ENCODE measurements around the gene ABHD17A.

Gene ABHD17A

GRCh38 chr19:1852581-1853128 lies 32.6 kb downstream of the ABHD17A start:
- no peak for DNase-seq

GRCh38 chr19:1851654-1852580 lies 33.4 kb downstream of the ABHD17A start:
- no peak for DNase-seq

- no peak for DNase-seq
These were observed 34.3 kb downstream of the ABHD17A start for GRCh38 chr19:1850809-1851653.

DNA sequence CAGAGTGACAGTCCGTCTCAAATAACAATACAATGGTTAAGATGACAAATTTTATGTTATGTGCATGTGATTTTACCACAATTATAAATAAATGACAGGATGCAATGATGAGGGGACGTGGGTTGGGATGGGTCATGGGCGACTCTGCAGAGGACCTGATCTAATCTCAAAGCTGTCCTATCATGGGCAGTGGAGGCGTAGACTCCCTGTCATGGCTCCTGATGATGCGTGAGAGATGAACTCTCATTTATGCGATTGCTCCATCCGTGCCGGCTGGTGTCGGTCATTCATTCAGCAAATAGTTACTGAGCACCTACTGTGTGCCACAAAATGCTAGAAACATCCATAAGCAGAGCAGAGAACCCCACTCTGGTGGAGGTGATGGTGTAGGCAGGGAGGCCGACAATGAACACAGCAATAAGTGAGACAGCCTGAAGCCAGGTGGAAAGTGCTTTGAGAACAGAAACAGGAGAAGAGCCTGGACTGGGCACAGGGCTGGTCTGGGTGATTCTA lies 35.4 kb downstream of the ABHD17A start:
- DNase-seq, result no peak

- DNase-seq, result no peak
These were observed 36.2 kb downstream of the ABHD17A start for GRCh38 chr19:1849132-1849474.

DNA sequence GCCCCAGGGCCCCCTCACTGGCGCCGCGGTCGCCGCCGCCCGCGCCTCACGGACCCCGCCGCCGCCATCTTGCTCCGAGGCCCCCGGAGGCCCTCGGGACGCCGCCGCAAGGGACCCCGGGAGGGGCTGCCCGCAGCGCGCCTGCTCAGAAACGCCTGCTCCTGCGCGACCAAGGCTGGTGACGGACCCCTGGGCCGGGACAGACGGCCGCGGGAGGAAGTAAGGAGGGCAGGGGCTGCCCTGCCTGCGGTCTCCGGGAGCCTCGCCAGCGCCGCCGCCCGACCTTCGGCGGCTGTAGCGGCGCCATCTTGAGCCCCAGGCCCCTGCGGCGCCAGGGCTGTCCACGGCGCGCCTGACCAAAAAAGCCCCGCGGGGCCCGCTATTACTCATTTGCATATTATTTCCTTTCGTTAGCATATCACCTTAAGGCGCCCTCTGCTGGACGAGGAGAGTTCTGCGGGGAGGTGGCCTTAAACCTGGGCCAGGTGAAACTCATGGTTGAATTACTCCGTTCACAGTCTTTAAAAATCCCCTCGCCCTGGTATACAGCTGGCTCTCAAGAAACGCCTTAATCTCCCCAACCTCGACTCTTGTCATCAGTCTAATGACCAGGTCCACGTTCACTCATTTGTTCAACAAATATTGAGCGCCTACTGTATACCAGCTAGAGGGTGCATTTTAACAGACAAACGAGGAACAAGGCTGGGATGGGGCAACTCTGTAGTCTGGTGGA lies 36.7 kb downstream of the ABHD17A start, which contains the start of gene REXO1:
TSS of gene REXO1 (minus strand) at position 85 of the 733 bp plus-strand sequence. CDS start 125 bp downstream, outside the sequence.
- DNase-seq, result peak; percentile 91

GRCh38 chr19:1847684-1848398 lies 37.5 kb downstream of the ABHD17A start:
- no peak for DNase-seq

DNA sequence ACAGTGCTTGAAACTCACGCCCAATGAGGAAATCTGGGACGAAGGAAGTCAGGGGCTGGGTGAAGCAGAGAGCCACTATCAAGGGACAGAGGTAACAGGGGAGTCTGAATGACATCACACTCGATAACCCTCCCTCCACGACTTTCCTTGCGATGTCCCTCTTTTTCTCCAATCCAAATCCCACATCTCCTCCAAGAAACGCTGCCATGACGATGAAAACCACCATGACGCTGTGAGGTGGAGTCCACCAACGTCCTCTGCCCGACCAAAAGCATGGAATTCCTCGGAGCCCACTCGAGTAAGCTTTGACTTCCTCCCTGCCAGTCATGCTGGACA lies 38.0 kb downstream of the ABHD17A start:
- no peak for DNase-seq

GRCh38 chr19:1846517-1847204 lies 38.6 kb downstream of the ABHD17A start:
- DNase-seq, result no peak

DNA sequence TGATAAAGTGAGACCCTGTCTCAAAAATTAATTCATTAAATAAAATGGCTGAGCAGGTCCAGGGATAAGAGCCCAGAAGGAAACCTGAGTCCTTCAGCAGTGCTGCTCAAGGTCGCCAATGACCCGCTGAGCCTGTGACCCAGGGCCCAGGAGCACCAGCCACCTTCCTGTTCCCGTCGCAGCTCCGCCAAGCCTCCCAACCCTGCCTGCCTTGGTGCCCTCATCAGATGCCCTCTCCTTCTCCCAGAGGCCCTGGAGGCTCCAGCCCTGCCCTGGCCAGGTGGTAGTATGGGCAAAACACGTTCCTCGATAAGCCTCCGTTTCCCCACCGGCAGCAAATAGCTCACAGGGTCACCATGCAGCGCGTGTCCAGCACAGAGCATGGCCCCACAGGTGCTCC lies 39.7 kb downstream of the ABHD17A start:
- no peak for DNase-seq

DNA sequence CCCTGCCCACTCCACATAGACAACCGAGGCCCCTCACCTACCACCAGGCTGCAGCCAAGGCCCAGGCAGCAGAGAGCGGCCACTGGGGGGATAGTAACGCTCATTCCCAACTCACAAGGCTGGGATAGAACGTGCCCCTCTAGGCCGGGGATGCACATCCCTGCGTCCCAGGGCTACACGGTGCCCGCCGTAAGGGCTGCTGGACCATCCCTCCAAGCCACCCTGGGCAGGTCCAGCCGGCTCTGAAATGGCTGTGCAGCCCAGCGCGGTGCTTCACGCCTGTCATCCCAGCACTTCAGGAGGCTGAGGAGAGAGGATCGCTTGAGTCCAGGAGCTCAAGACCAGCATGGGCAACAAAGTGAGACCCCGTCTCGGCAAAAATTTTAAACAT lies 40.2 kb downstream of the ABHD17A start:
- no peak for DNase-seq

GRCh38 chr19:1844513-1845124 lies 40.7 kb downstream of the ABHD17A start:
- DNase-seq, result no peak

DNA sequence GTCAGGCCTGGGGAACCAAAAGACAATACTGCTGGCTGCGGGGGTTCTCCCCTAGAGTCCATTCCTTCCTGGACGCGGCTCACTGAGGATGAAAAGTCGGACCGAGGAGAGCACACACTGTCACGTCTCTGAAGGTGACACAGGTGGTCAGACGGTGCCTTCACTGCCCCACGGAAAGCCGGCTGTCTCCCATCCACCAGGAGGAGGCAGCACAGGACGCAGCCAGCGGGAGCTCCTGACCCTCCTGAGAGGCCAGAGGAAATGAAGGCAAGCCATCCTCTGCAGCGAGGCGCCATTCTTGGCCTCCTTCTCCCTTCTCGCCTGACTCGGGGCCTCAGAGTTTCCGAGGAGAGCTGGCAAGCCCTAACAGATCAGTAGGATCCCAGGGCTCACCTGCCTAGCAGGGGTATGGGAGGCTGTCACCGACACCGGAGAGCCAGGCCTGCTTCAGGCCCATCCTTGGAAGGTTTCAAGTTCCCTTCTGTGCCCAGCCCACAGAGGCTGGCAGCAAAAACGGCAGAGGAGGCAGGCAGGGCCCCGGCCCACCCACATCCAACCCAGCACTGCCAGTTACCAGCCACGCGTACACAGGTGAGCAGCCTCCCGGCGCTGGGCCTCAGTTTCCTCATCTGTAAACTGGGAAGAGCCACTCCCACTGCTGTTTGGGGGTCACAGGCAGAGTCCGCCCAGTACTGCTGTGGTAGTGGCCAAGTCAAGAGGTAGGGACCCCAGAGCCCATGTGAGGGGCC lies 41.5 kb downstream of the ABHD17A start:
- no peak for DNase-seq

DNA sequence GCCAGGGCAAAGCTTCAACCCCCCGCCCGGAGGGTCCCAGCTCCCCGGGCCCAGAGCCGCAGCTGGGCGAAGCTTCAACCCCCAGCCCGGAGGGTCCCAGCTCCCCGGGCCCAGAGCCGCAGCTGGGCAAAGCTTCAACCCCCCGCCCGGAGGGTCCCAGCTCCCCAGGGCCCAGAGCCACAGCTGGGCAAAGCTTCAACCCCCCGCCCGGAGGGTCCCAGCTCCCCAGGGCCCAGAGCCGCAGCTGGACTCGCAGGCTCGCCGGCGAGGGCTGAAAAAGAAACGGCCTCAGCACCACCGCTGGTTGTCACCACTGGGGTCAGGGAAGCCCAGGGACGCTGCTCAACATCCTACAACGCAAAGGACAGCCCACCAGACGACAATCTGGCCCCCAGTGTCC lies 42.2 kb downstream of the ABHD17A start:
- no peak for DNase-seq

DNA sequence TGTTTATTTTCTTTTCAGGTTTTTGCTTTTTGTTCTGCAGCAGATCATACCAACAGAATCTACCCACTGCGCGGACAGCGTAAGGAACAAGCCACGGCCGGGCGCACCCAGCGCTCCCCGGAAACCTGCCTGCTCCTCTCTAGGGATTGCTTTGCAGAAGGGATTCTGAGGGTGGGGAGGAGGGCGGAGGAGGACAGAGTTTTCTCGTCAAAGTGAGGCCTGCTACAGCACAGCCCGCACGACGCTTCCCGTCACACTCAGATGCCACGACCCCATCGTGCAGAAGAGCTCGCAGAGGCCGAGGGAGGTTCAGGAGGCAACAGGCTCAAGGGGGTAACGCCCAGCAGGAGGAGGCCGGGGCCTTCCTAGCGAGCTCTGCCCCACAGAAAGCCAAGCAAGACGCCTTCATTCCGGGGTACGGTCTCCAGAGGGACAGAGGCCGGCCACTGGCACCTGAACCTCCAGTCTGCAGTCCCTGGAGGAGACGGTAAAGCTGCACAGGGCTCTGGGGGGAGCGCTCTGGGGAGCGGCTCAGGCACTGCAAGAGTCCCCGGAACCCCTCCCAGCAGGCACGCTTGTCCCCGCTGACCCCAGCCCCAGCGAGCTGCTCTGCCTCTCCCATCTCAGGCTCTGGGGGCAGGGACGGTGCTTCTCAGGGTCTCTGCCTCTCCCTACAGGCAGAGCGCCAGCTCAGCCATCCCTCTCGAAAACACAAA lies 43.9 kb downstream of the ABHD17A start:
- no peak for DNase-seq

DNA sequence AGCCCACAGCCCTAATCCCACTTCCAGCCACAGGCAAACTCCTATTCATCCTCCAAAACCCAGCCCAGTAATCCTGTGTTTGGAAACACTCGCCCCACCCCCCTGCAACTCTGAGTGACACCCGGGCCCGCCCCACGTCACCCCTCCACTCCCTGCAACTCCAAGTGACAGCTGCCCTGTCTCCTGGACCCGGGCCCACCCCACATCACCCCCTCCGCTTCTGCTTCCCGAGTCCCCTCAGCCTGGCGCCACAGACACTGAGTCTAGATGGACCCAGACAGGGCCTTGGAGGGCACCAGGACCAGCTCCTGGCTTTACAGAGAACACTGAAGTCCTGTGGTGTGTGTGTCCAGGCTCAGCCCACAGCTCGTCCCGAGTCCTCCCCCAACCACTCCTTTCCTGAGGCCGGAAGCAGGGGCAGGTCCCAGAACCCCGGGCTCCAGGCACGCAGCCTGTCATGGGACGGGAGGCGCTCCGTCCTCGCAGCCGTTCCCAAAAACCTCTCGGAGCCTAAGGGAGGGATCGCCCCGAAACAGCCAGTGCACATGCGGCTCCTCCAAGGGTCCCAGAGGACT lies 44.7 kb downstream of the ABHD17A start:
- DNase-seq, result no peak

- no peak for DNase-seq
These were observed 45.4 kb downstream of the ABHD17A start for GRCh38 chr19:1839658-1840540.

DNA sequence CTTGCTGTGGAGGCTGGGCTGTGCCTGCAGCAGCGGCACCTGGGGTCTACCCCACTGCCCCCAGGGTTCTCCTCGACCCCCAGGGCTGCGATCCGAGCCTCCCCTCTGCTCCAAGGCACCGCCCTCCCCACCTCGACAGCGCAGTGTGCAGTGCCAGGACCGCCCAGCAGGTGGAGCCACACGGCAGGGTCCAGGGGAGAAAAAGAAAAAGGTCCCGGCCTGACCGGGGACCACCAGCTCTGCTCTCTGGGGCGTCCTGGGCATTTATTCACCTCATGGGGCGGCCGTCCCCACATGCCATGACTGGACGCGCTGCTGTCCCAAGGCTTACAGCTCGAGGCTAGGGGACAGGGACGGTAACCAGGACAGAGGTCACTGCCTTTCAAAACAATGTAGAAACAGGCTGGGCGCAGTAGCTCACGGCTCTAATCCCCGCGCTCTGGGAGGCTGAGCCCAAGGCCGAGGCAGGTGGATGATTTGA lies 47.6 kb downstream of the ABHD17A start:
- no peak for DNase-seq
